EH (cell line): ENCODE data around the gene LNPK.
"Not testable (repeated sequence)": the region's sequence is repeated elsewhere in the genome, so short reads cannot be mapped to it uniquely, and the experiment has no call there.

Experiments used
- DNase-seq: peaks from one replicate; pipeline ENCODE4 v3.0.0-alpha.2; 2015; ENCODE audit warnings: low read depth

The LNPK gene

GRCh38 chr2:176001916-176002687, at the start of gene LNPK:
TSS of gene LNPK (minus strand) at chr2:176002267. CDS start at chr2:175995584, 6,683 bp downstream.
- DNase-seq: peak; percentile 90

- DNase-seq: no peak
These were observed 37.3 kb upstream of the LNPK start for GRCh38 chr2:176039375-176039774.

GRCh38 chr2:176038694-176039093, 36.6 kb upstream of the LNPK start:
- peak; percentile 3 for DNase-seq

- DNase-seq: no peak
These were observed 33.1 kb upstream of the LNPK start for GRCh38 chr2:176035013-176035691.

GRCh38 chr2:176027806-176028205, 25.7 kb upstream of the LNPK start:
- DNase-seq: no peak

GRCh38 chr2:176025932-176026331, 23.9 kb upstream of the LNPK start:
- no peak for DNase-seq

GRCh38 chr2:176024083-176024482, 22.0 kb upstream of the LNPK start:
- no peak for DNase-seq

- DNase-seq: no peak
These were observed 20.0 kb upstream of the LNPK start for GRCh38 chr2:176022048-176022447.

GRCh38 chr2:176020400-176020799, 18.3 kb upstream of the LNPK start:
- DNase-seq: no peak

GRCh38 chr2:176018708-176019107, 16.6 kb upstream of the LNPK start:
- DNase-seq: peak; percentile 17

- DNase-seq: no peak
These were observed 7.4 kb upstream of the LNPK start for GRCh38 chr2:176009445-176009844.

GRCh38 chr2:176004934-176005333, 2.9 kb upstream of the LNPK start:
- DNase-seq: no peak

GRCh38 chr2:176003958-176004357, 1.9 kb upstream of the LNPK start:
- DNase-seq: no peak

GRCh38 chr2:176002688-176003210, 682 bp upstream of the LNPK start:
- DNase-seq: peak; percentile 28

GRCh38 chr2:176001281-176001915, 669 bp downstream of the LNPK start:
- DNase-seq: peak; percentile 57

GRCh38 chr2:175999283-175999819, 2.7 kb downstream of the LNPK start:
- DNase-seq: no peak

- DNase-seq: no peak
These were observed 12.0 kb downstream of the LNPK start for GRCh38 chr2:175990099-175990498.

- DNase-seq: not testable (repeated sequence)
These were observed 14.9 kb downstream of the LNPK start for GRCh38 chr2:175987126-175987525.

GRCh38 chr2:175984846-175985245, 17.2 kb downstream of the LNPK start:
- DNase-seq: peak; percentile 8

GRCh38 chr2:175981551-175981950, 20.5 kb downstream of the LNPK start:
- DNase-seq: no peak

- DNase-seq: peak; percentile 53
These were observed 25.5 kb downstream of the LNPK start for GRCh38 chr2:175976391-175977157.

GRCh38 chr2:175973373-175973772, 28.7 kb downstream of the LNPK start:
- DNase-seq: no peak
